ENCODE data around the gene TMC6.
"Not testable (repeated sequence)": the region's sequence is repeated elsewhere in the genome, so short reads cannot be mapped to it uniquely, and the experiment has no call there.

TMC6 gene

GRCh38 chr17:78092794-78093324 is 35.7 kb downstream of the TMC6 start:
- H3K4me3 ChIP-seq (ENCODE audit: low read length) = no peak overlapping the region
- peak; percentile 48 for DNase-seq (ENCODE audit: low read depth)
- no peak for TF ChIP-seq CTCF (IDR thresholded peaks at IDR 0.05; ENCODE audit: insufficient read depth, low read depth, low read length, missing control alignments)

GRCh38 chr17:78089576-78090281 is 38.8 kb downstream of the TMC6 start:
- no peak for DNase-seq (ENCODE audit: low read depth)
- no peak overlapping the region for H3K4me3 ChIP-seq (ENCODE audit: low read length)
- TF ChIP-seq CTCF (IDR thresholded peaks at IDR 0.05; ENCODE audit: insufficient read depth, low read depth, low read length, missing control alignments) = no peak

GRCh38 chr17:78088529-78088928 is 40.0 kb downstream of the TMC6 start:
- no peak for DNase-seq (ENCODE audit: low read depth)
- H3K4me3 ChIP-seq (ENCODE audit: low read length) = no peak overlapping the region
- no peak for TF ChIP-seq CTCF (IDR thresholded peaks at IDR 0.05; ENCODE audit: insufficient read depth, low read depth, low read length, missing control alignments)

- H3K4me3 ChIP-seq (ENCODE audit: low read length) = no peak overlapping the region
- no peak for TF ChIP-seq CTCF (IDR thresholded peaks at IDR 0.05; ENCODE audit: insufficient read depth, low read depth, low read length, missing control alignments)
- DNase-seq (ENCODE audit: low read depth) = no peak
Measured at GRCh38 chr17:78086740-78087139, 41.8 kb downstream of the TMC6 start.

GRCh38 chr17:78082988-78083387 is 45.6 kb downstream of the TMC6 start:
- no peak for TF ChIP-seq CTCF (IDR thresholded peaks at IDR 0.05; ENCODE audit: insufficient read depth, low read depth, low read length, missing control alignments)
- H3K4me3 ChIP-seq (ENCODE audit: low read length) = no peak overlapping the region
- DNase-seq (ENCODE audit: low read depth) = peak; percentile 55

- not testable (repeated sequence) for H3K4me3 ChIP-seq (ENCODE audit: low read length); DNase-seq (ENCODE audit: low read depth)
Measured at GRCh38 chr17:78082355-78082872, 46.1 kb downstream of the TMC6 start.

- TF ChIP-seq CTCF (IDR thresholded peaks at IDR 0.05; ENCODE audit: insufficient read depth, low read depth, low read length, missing control alignments) = no peak
- no peak for DNase-seq (ENCODE audit: low read depth)
- no peak overlapping the region for H3K4me3 ChIP-seq (ENCODE audit: low read length)
Measured at GRCh38 chr17:78081551-78081950, 47.0 kb downstream of the TMC6 start.
